ENCODE results near the gene NDUFA8. TPM values are rescaled to one million over a fixed set of nuclear protein-coding genes. Genes with fewer than 3 reads are reported as not detected.
A peak's percentile ranks its signal among the peaks of the same experiment; 100 is the strongest.

The NDUFA8 gene
- polyA plus RNA-seq, 1 experiment = 52.4 TPM

- no peaks in the 10 kb centered on the region for H3K27me3 ChIP-seq (ENCODE audit: control insufficient read depth, insufficient read depth, low read length)
- ChIA-PET POLR2A (no interaction called here), CTCF (interaction anchor here (0.8 to 12.3 kb wide), 28 partner anchors 10 to 686 kb away, joined by 3 to 422 read pairs (median 8); partner anchors contain the start of genes MRRF and RBM18)
- DNase-seq (ENCODE audit: low read depth) = no peak
- no peak overlapping the region for H3K4me3 ChIP-seq (ENCODE audit: low read depth, low read length)
- no peaks in the 10 kb centered on the region for H3K36me3 ChIP-seq (ENCODE audit: control insufficient read depth, insufficient read depth, low read length)
- no peak for TF ChIP-seq CTCF (IDR thresholded peaks at IDR 0.05; ENCODE audit: insufficient read depth, low read depth, low read length)
Observed at GRCh38 chr9:122124048-122124447, 35.5 kb downstream of the NDUFA8 start.

- Histone ChIP-seq H3K36me3 (ENCODE audit: control insufficient read depth, insufficient read depth, low read length) (no peaks in the 10 kb centered on the region), H3K27me3 (ENCODE audit: control insufficient read depth, insufficient read depth, low read length) (no peaks in the 10 kb centered on the region), H3K4me3 (ENCODE audit: low read depth, low read length) (no peak overlapping the region)
- no peak for DNase-seq (ENCODE audit: low read depth)
- ChIA-PET CTCF (interaction anchor here (0.6 to 12.3 kb wide), 24 partner anchors 11 to 689 kb away, joined by 3 to 422 read pairs (median 6); partner anchors contain the start of genes MRRF and RBM18), POLR2A (no interaction called here)
- TF ChIP-seq CTCF (IDR thresholded peaks at IDR 0.05; ENCODE audit: insufficient read depth, low read depth, low read length) = peak; percentile 100
Observed at GRCh38 chr9:122122903-122123632, 36.5 kb downstream of the NDUFA8 start.

DNA sequence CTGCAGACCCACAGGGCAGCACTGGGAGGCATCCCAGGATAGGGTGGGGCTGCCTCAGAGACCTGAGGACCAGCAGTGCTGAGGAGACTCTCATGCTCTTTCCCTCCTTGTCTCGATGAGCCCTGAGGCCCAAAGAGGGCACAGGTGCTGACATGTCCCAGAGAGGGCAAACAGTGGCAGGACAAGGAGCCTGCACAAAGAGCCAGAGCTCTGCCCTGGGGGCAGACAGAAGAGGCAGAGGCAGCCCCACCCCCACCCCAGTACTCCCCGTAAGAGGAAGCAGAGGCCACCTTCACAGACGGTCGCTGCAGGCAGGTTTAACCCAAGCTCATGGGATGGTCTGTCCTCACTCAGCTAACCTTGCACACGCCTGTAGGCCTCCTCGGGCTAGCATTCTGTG, 37.1 kb downstream of the NDUFA8 start:
- DNase-seq (ENCODE audit: low read depth) = no peak
- Histone ChIP-seq H3K4me3 (ENCODE audit: low read depth, low read length) (no peak overlapping the region), H3K36me3 (ENCODE audit: control insufficient read depth, insufficient read depth, low read length) (no peaks in the 10 kb centered on the region), H3K27me3 (ENCODE audit: control insufficient read depth, insufficient read depth, low read length) (no peaks in the 10 kb centered on the region)
- no peak for TF ChIP-seq CTCF (IDR thresholded peaks at IDR 0.05; ENCODE audit: insufficient read depth, low read depth, low read length)
- ChIA-PET POLR2A (no interaction called here), CTCF (interaction anchor here (0.6 to 12.3 kb wide), 14 partner anchors 10 to 577 kb away, joined by 3 to 422 read pairs (median 7); no protein-coding TSS in a partner anchor)

- DNase-seq (ENCODE audit: low read depth) = no peak
- TF ChIP-seq CTCF (IDR thresholded peaks at IDR 0.05; ENCODE audit: insufficient read depth, low read depth, low read length) = no peak
- Histone ChIP-seq H3K27me3 (ENCODE audit: control insufficient read depth, insufficient read depth, low read length) (no peaks in the 10 kb centered on the region), H3K4me3 (ENCODE audit: low read depth, low read length) (no peak overlapping the region), H3K36me3 (ENCODE audit: control insufficient read depth, insufficient read depth, low read length) (no peaks in the 10 kb centered on the region)
- ChIA-PET POLR2A (no interaction called here), CTCF (interaction anchor here (0.6 to 12.3 kb wide), 14 partner anchors 10 to 439 kb away, joined by 3 to 422 read pairs (median 5); no protein-coding TSS in a partner anchor)
Observed at GRCh38 chr9:122121931-122122330, 37.6 kb downstream of the NDUFA8 start.

GRCh38 chr9:122121391-122121790, 38.2 kb downstream of the NDUFA8 start:
- Histone ChIP-seq H3K36me3 (ENCODE audit: control insufficient read depth, insufficient read depth, low read length) (no peaks in the 10 kb centered on the region), H3K4me3 (ENCODE audit: low read depth, low read length) (no peak overlapping the region), H3K27me3 (ENCODE audit: control insufficient read depth, insufficient read depth, low read length) (no peaks in the 10 kb centered on the region)
- DNase-seq (ENCODE audit: low read depth) = no peak
- TF ChIP-seq CTCF (IDR thresholded peaks at IDR 0.05; ENCODE audit: insufficient read depth, low read depth, low read length) = no peak
- POLR2A ChIA-PET = no interaction called here
- CTCF ChIA-PET = interaction anchor here (0.9 to 12.3 kb wide), 16 partner anchors 11 to 575 kb away, joined by 3 to 422 read pairs (median 4); no protein-coding TSS in a partner anchor

Measured in BJ (cell line).